GM19372 (cell line): Measurements from ENCODE around the gene MBD3L1.

ENCODE experiments used
- ATAC-seq: cut with Tn5 transposase; IDR thresholded peaks from one replicate; pipeline ENCODE4 v1.9.1; 2021; ENCODE audit warnings: mild to moderate bottlenecking, low read depth, moderate library complexity; ENCODE audit not compliant: unreplicated experiment

Gene MBD3L1

DNA sequence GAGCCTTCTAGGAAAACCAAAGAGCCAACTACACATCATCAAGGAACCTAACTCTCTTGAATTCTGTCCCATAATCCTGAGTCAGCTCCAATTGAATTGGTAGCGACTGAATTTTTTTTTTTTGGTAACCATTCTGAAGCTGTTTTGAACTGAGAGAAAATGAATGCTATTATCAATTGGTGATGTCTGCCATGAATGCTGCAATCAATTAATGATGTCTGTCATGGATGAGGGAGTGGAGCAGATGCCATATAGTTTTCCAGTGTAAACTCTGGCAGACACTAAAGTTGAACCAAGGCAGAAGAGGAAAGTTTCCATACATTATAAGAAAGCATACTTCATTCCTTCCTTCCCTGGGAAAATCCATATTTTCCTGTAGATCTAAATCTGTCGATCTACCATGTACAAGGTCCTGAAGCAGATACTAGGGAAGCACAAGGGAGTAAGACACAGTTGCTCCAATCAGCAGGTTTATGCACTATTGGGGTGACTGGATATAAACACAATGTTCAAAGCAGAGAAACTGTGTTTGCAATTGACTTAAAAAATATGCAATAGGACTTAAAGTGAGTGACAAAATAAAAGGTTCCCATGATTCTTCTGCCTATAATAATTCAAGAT, 48.8 kb downstream of the MBD3L1 start:
- no peak for ATAC-seq

DNA sequence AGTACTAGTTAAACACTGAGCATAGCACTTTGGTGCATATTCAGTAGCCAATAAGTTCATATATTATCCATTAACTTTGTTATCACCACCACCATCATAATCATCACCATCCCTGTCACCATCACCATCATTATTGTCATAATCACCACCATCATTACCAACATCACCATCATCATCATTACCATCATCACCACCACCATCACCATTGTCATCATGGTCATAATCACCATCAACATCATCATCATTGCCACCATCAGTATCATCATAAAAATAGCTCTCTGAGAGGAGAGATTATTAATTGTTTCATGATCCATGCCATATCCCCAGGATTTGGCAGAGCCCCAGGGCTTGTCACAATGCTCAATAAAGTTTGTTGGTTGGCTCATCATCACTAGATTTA, 49.3 kb downstream of the MBD3L1 start:
- no peak for ATAC-seq

DNA sequence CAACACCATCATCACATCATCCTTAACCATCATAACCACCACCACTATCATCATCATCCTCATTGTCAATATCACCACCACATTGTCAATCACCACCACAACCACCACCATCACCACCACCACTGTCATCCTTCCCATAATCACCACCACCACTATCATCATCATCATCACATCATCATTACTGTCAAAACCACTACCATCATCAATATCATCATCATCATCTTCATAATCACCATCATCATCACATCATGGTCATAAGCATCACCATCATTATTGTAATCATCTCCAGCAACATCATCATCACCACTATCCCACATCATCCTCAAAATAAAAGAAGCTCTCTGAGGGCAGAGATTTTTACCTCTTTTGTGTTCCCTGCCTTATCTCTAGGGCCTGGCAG, 52.2 kb downstream of the MBD3L1 start:
- ATAC-seq: no peak

DNA sequence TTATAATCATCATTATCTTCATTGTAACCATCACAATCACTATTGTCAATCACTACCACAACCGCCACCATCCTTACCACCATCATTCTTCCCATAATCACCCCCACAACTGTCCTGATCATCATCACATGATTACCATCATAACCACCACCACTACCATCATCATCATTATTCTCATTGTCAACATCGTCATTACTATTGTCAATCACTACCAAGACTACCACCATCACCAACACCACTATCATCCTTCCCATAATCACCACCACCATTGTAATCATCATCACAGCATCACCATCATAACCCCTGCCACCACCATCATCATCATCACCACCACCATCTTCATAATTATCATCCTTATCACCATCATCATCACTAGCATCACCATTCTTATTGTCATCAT, 55.2 kb downstream of the MBD3L1 start:
- no peak for ATAC-seq

DNA sequence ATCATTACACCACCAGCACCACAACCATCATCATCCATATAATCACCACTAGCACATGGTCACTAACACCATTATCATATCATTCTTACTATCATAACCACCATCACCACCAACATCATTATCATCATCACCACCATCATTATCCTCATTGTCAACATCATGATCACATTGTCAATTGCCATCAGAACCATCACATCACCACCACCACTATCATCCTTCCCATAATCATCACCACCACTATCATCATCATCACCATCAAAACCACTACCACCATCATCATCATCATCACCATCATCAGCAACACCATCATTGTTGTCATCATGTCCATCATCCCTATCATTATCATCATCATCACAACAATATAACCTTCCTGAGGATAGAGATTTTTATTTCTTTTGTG, 58.1 kb downstream of the MBD3L1 start:
- no peak for ATAC-seq
